ENCODE results near the gene PARVG.

PARVG gene

DNA sequence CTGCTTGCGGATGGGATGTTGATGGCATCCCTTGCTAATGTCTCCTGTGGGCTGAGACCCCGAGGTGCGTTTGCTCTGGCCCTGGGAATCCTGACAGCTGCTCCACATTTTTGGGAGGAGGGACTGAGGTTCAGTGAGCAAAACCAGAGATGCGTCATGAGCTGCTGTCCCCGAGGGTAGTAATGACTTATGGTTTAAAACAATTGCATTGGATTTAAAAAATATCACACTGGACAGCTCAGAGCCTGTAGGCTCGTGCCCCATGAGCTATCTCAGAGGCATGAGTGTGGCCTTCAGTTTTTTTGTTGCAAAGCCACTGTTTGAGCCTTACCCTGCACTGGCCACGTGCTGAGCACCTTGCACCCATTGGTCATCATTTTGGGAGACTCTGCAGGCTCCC, 20.9 kb upstream of the PARVG start:
- H3K36me3 ChIP-seq (ENCODE audit: control insufficient read depth, low read length), result no peaks in the 10 kb centered on the region
- no peak overlapping the region for H3K4me3 ChIP-seq (ENCODE audit: low read length)
- H4K20me1 ChIP-seq (ENCODE audit: control insufficient read depth, insufficient read depth, low read depth, low read length), result no peaks in the 10 kb centered on the region
- H3F3A ChIP-seq (ENCODE audit: control insufficient read depth, insufficient read depth), result no peaks in the 10 kb centered on the region
- no peak overlapping the region for H3K27ac ChIP-seq (ENCODE audit: low read depth, low read length)
- H3K4me1 ChIP-seq (ENCODE audit: control insufficient read depth, low read length), result no peaks in the 10 kb centered on the region
- no peak overlapping the region for H3K4me2 ChIP-seq (ENCODE audit: low read length)
- H3K9me2 ChIP-seq (replicated peaks; ENCODE audit: control insufficient read depth, low read length), result no peaks in the 10 kb centered on the region
- no peaks in the 10 kb centered on the region for H3K79me2 ChIP-seq (ENCODE audit: control insufficient read depth, low read length)
- no peak for TF ChIP-seq EZH2phosphoT487 (IDR thresholded peaks at IDR 0.05; ENCODE audit: borderline replicate concordance, low read length)
- TF ChIP-seq, protein P1, sequence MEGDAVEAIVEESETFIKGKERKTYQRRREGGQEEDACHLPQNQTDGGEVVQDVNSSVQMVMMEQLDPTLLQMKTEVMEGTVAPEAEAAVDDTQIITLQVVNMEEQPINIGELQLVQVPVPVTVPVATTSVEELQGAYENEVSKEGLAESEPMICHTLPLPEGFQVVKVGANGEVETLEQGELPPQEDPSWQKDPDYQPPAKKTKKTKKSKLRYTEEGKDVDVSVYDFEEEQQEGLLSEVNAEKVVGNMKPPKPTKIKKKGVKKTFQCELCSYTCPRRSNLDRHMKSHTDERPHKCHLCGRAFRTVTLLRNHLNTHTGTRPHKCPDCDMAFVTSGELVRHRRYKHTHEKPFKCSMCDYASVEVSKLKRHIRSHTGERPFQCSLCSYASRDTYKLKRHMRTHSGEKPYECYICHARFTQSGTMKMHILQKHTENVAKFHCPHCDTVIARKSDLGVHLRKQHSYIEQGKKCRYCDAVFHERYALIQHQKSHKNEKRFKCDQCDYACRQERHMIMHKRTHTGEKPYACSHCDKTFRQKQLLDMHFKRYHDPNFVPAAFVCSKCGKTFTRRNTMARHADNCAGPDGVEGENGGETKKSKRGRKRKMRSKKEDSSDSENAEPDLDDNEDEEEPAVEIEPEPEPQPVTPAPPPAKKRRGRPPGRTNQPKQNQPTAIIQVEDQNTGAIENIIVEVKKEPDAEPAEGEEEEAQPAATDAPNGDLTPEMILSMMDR (IDR thresholded peaks at IDR 0.05; ENCODE audit: low read depth, low read length, poor library complexity, severe bottlenecking), result no peak
- no peaks in the 10 kb centered on the region for H3K27me3 ChIP-seq (ENCODE audit: control insufficient read depth, low read length)
- H3K9me3 ChIP-seq (ENCODE audit: control insufficient read depth, insufficient read depth, low read length), result no peaks in the 10 kb centered on the region

DNA sequence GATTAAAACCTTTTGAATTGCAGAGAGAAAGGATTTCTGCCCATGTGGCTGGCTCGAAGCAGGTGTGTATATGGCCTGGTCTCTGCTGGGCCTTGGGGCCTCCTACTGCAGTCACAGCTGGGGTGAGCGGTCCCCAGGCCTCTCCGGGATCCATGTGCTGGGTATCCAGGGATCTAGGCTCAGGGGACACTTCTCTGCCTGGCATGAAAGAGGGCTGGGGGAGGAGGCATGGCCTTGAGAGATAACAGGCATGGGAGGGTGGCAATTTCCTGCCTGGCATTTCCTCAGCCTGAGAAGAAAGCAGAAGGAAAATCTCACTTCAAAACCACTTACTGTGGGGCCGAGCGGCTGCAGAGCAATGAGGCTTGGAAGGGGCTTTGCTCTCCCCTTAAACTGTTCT, 20.3 kb upstream of the PARVG start:
- H3K4me3 ChIP-seq (ENCODE audit: low read length), result no peak overlapping the region
- H3K9me3 ChIP-seq (ENCODE audit: control insufficient read depth, insufficient read depth, low read length), result no peaks in the 10 kb centered on the region
- no peaks in the 10 kb centered on the region for H3K9me2 ChIP-seq (replicated peaks; ENCODE audit: control insufficient read depth, low read length)
- no peak for TF ChIP-seq EZH2phosphoT487 (IDR thresholded peaks at IDR 0.05; ENCODE audit: borderline replicate concordance, low read length)
- TF ChIP-seq, protein P1 (IDR thresholded peaks at IDR 0.05; ENCODE audit: low read depth, low read length, poor library complexity, severe bottlenecking), result no peak
- H3K27ac ChIP-seq (ENCODE audit: low read depth, low read length), result no peak overlapping the region
- H3K4me1 ChIP-seq (ENCODE audit: control insufficient read depth, low read length), result no peaks in the 10 kb centered on the region
- no peaks in the 10 kb centered on the region for H3K36me3 ChIP-seq (ENCODE audit: control insufficient read depth, low read length)
- H3K79me2 ChIP-seq (ENCODE audit: control insufficient read depth, low read length), result no peaks in the 10 kb centered on the region
- H4K20me1 ChIP-seq (ENCODE audit: control insufficient read depth, insufficient read depth, low read depth, low read length), result no peaks in the 10 kb centered on the region
- no peak overlapping the region for H3K4me2 ChIP-seq (ENCODE audit: low read length)
- no peaks in the 10 kb centered on the region for H3K27me3 ChIP-seq (ENCODE audit: control insufficient read depth, low read length)
- H3F3A ChIP-seq (ENCODE audit: control insufficient read depth, insufficient read depth), result no peaks in the 10 kb centered on the region

DNA sequence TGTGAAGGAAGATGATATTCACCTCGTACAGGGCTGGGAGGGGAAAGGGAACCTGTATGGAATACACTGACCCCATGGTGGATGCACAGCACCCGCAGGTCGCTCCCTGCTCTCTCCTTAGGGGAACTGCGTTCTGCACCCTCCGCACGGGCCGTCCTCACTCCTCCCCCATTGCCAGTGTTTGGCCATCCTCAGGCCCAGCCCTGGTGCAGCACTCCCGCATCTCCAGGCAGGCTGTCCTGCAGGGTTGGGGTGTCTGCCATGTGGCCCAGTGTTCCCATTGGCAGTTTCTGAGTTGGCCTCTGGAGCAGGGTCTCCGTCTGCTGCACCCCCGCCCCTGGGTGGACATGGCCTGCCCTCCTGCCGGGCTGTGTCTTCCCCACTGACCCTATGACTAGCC, 19.1 kb upstream of the PARVG start:
- Histone ChIP-seq H3K4me2 (ENCODE audit: low read length) (no peak overlapping the region), H3K27ac (ENCODE audit: low read depth, low read length) (no peak overlapping the region), H4K20me1 (ENCODE audit: control insufficient read depth, insufficient read depth, low read depth, low read length) (no peaks in the 10 kb centered on the region), H3K36me3 (ENCODE audit: control insufficient read depth, low read length) (no peaks in the 10 kb centered on the region), H3K27me3 (ENCODE audit: control insufficient read depth, low read length) (no peaks in the 10 kb centered on the region), H3K79me2 (ENCODE audit: control insufficient read depth, low read length) (no peaks in the 10 kb centered on the region), H3K4me1 (ENCODE audit: control insufficient read depth, low read length) (no peaks in the 10 kb centered on the region), H3K9me3 (ENCODE audit: control insufficient read depth, insufficient read depth, low read length) (no peaks in the 10 kb centered on the region), H3K9me2 (replicated peaks; ENCODE audit: control insufficient read depth, low read length) (no peaks in the 10 kb centered on the region), H3K4me3 (ENCODE audit: low read length) (no peak overlapping the region), H3F3A (ENCODE audit: control insufficient read depth, insufficient read depth) (no peaks in the 10 kb centered on the region)
- TF ChIP-seq EZH2phosphoT487 (IDR thresholded peaks at IDR 0.05; ENCODE audit: borderline replicate concordance, low read length), result no peak
- TF ChIP-seq, protein P1 (IDR thresholded peaks at IDR 0.05; ENCODE audit: low read depth, low read length, poor library complexity, severe bottlenecking), result no peak

DNA sequence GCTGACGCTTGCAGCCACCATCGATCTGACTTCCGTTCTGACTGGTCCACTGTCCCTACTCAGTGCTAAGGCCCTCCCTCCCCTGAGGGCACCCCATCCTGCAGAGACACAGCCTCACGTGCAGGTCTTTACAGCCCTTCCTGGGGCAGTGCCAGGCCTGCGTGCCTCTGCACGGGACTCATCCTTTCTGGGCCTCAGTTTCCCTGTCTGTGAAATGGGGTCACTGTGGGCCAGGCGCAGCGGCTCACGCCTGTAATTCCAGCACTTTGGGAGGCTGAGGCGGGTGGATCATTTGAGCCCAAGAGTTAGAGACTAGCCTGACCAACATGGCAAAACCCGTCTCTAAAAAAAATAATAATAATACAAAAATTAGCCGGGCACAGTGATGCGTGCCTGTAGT, 17.8 kb upstream of the PARVG start:
- Histone ChIP-seq H3K27ac (ENCODE audit: low read depth, low read length) (no peak overlapping the region), H4K20me1 (ENCODE audit: control insufficient read depth, insufficient read depth, low read depth, low read length) (no peaks in the 10 kb centered on the region), H3F3A (ENCODE audit: control insufficient read depth, insufficient read depth) (no peaks in the 10 kb centered on the region), H3K4me2 (ENCODE audit: low read length) (no peak overlapping the region), H3K4me3 (ENCODE audit: low read length) (no peak overlapping the region), H3K36me3 (ENCODE audit: control insufficient read depth, low read length) (no peaks in the 10 kb centered on the region), H3K9me3 (ENCODE audit: control insufficient read depth, insufficient read depth, low read length) (no peaks in the 10 kb centered on the region), H3K4me1 (ENCODE audit: control insufficient read depth, low read length) (no peaks in the 10 kb centered on the region), H3K9me2 (replicated peaks; ENCODE audit: control insufficient read depth, low read length) (no peaks in the 10 kb centered on the region), H3K79me2 (ENCODE audit: control insufficient read depth, low read length) (no peaks in the 10 kb centered on the region), H3K27me3 (ENCODE audit: control insufficient read depth, low read length) (no peaks in the 10 kb centered on the region)
- TF ChIP-seq, protein P1 (IDR thresholded peaks at IDR 0.05; ENCODE audit: low read depth, low read length, poor library complexity, severe bottlenecking), result no peak
- TF ChIP-seq EZH2phosphoT487 (IDR thresholded peaks at IDR 0.05; ENCODE audit: borderline replicate concordance, low read length), result no peak
